Body of pancreas (tissue), 4 donors: Measurements from ENCODE around the gene C6orf136.
A peak's percentile ranks its signal among the peaks of the same experiment; 100 is the strongest.

ENCODE experiments used
- CTCF ChIP-seq, 7 experiments: fragments of 450-650 bp in 4 of 7; fragments of 200-600 bp in 3 of 7; sonication (generic) in 3 of 7; IDR thresholded peaks; one replicate each; pipeline ENCODE4 v1.5.1; 2016 to 2019; ENCODE audit warnings: antibody characterized with exemption in 7 of 7
- POLR2A ChIP-seq, 3 donors: fragments of 450-650 bp; IDR thresholded peaks; one replicate each; pipeline ENCODE4 v1.6.1; 2016; ENCODE audit warnings: antibody characterized with exemption in 3 of 3, mild to moderate bottlenecking in 2 of 3

- TF ChIP-seq CTCF (IDR thresholded peaks at IDR 0.05): no peak
- peak in 1 of 3 donors; percentile 68 for TF ChIP-seq POLR2A (IDR thresholded peaks at IDR 0.05)
These were observed 39.3 kb downstream of the C6orf136 start, which contains the start of gene PPP1R18 for GRCh38 chr6:30686009-30686907.
